NCI-H1930 (cell line): ENCODE measurements around the gene TES.

ENCODE experiments used
- DNase-seq, 2 experiments: peaks; one replicate each; lab custom pipeline; 2025; lab: John Stamatoyannopoulos, UW

The TES gene

GRCh38 chr7:116219834-116220233, 9.5 kb downstream of the TES start:
- no peak for DNase-seq

- no peak for DNase-seq
These were observed 12.2 kb downstream of the TES start for GRCh38 chr7:116222501-116222900.

DNA sequence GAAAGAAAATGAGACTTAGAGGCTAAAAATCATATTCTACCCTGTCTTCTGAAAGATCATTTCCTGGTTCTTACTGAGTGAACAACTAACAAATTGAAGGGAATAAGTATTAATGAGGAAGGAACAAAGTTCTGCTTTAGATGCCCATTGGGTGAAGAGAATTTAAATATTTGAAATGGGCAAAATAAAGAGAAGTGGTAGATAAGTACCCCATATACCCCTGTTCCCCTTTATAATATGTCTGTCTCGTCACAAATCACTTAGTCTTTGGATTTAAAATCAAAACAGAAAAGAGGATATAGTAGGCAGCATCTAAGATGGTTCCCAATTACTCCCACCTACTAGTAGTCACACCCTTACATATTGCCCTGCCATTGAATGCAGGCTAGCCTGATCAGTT, 13.2 kb downstream of the TES start:
- no peak for DNase-seq

- DNase-seq: no peak
These were observed 14.3 kb downstream of the TES start for GRCh38 chr7:116224492-116225098.

- DNase-seq: no peak
These were observed 15.5 kb downstream of the TES start for GRCh38 chr7:116225860-116226259.

GRCh38 chr7:116226664-116227063, 16.3 kb downstream of the TES start:
- DNase-seq: no peak

DNA sequence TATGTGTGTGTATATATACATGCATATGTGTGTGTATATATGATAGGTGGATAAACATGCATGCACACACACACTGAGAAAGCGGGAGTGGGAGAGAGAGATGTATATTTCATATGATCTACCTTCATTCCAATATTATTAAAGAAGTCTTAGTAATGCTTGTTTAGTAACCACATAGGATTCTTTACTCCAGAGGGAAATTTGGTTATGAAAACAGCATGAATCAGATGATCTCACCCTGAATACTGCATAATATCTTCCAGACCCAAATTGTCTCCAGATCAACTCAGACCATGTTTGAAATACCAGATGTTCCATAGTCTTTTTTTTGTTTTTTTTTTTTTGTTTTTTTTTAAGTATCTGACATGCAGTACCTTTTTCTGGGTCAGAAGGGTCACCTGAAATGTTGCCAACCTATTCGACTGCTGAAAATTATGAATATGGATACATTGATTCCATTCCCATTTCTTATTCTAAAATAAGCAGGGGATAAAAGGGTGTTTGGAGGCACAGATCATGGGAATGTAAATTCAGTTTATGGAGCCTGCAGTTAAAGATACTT, 17.4 kb downstream of the TES start:
- DNase-seq: no peak

DNA sequence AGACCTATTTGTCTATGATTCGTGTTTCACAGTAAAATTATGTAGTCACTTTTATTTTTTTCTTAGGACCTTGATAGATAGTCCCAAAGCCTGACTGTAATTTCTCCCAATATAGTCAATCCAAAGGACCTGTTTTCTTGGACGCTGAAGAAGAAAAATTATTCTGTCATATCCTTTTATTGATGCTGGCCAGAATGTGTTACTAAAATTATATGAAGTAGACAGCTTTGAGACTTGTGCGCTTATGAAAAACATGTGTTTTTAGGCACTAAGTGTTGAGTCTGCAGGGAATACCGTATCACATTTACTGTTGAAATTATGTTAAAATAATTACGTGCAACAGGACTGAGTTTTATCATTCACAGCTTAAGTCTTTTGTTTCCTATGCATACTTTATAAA, 17.9 kb downstream of the TES start:
- no peak for DNase-seq

- DNase-seq: no peak
These were observed 19.0 kb downstream of the TES start for GRCh38 chr7:116229366-116229765.

- DNase-seq: no peak
These were observed 20.1 kb downstream of the TES start for GRCh38 chr7:116230191-116231005.

DNA sequence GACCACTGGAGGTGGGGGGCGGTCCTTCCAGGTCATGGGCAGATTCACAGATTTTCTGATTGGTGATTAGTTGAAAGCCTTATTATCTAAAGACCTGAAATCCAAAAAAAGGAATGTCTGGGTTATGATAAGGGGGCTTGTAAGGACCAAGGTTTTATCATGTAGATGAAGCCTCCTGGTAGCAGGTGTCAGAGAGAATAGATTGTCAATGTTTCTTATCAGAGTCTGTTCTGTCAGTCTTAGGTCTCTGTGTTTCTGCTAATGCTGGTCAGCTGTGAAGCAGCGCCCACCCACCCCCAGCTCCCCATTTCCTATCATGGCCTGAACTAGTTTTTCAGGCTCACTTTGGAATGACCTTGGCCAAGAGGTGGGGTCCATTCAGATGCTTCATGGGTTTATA, 21.2 kb downstream of the TES start:
- DNase-seq: no peak

DNA sequence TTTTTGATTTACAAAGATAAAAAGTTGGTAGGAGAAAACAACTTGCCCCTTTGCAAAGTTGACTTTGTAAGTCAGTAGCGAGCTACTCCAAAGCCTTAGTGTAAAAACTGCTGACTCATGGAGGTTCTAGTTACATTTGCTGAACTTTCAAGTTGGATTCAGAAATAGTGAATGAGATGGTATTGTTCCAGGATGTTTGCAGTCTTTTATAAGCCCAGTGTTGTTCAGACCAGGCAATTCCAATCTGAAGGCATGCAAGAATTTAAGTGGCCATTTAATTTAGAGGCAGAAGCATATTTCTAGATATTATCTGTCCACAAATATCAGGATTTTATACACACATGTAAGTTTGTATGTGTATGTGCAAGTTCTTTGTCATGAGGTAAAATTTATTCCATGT, 21.6 kb downstream of the TES start:
- DNase-seq: no peak

- DNase-seq: no peak
These were observed 22.0 kb downstream of the TES start for GRCh38 chr7:116232350-116232749.

GRCh38 chr7:116232920-116233319, 22.6 kb downstream of the TES start:
- DNase-seq: no peak

GRCh38 chr7:116234517-116235200, 24.3 kb downstream of the TES start:
- DNase-seq: no peak

GRCh38 chr7:116235380-116235779, 25.0 kb downstream of the TES start:
- DNase-seq: no peak

- no peak for DNase-seq
These were observed 25.8 kb downstream of the TES start for GRCh38 chr7:116236020-116236630.

- DNase-seq: no peak
These were observed 28.7 kb downstream of the TES start for GRCh38 chr7:116239020-116239419.

- no peak for DNase-seq
These were observed 29.1 kb downstream of the TES start for GRCh38 chr7:116239434-116239833.

DNA sequence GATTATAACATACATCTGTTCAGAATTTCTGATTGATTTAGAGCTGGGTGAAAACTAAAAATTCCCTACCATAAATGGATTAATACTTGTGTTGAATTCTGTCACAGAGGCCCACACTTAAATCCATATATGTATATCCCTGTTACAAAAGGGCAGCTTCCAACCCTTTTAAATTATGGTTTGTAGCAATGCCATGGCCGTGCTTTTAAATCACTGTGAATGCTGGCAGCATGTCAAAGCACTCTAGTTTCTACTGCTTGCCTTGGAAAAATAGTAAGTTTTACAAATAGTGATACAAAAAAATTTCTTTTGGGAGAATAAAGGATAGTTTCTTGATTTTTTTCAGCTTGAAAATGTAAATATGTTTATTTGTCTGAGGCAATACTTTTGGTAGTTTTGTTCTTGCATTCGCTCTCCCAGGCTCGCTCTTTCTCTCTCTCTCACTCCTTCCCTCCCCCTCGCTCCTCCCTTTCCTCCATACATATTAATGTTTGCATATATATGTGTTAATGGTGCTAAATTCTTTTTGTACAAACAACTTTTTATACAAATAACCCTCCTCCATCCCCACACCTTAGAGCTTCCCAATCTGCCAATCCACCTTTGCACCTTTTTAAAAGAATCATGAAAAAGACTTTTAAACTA, 29.8 kb downstream of the TES start:
- no peak for DNase-seq

GRCh38 chr7:116241291-116241690, 31.0 kb downstream of the TES start:
- DNase-seq: no peak

- DNase-seq: no peak
These were observed 31.8 kb downstream of the TES start for GRCh38 chr7:116242178-116242577.
